A673 (cell line): ENCODE results near the gene PLEKHS1.

Experiments
- EZH2 ChIP-seq: fragments of 200-600 bp; sonication (generic); IDR thresholded peaks from 2 replicates; pipeline ENCODE4 v1.6.1; 2017; ENCODE audit warnings: borderline replicate concordance, low read depth, mild to moderate bottlenecking, mixed read lengths, antibody characterized with exemption, low read length; ENCODE audit not compliant: poor library complexity, severe bottlenecking
- TF ChIP-seq, protein P1 (sequence below): fragments of 300-800, 200-600 bp; sonication (generic); conservative IDR thresholded peaks from 2 replicates; pipeline ENCODE4 v1.5.1; 2017; ENCODE audit warnings: low read depth, mild to moderate bottlenecking, antibody characterized with exemption, low read length, moderate library complexity, mixed read lengths

DNA sequence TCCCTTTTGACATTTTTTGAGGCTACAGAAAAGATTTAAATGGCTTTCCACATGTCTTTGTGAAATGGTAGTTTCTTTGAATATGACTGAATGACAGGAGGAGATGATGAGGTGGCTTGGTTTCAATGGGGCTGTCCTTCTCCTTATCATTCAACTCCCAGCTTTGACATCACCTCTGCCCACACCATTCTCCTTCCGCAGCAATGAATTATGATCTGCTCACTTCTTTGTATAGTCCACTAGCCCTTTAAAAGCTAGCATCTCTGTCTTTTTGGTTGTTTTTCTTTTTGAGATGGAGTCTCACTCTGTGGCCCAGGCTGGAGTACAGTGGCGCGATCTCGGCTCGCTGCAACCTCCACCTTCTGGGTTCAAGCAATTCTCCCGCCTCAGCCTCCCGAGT lies 70.7 kb downstream of the PLEKHS1 start:
- TF ChIP-seq, protein P1, sequence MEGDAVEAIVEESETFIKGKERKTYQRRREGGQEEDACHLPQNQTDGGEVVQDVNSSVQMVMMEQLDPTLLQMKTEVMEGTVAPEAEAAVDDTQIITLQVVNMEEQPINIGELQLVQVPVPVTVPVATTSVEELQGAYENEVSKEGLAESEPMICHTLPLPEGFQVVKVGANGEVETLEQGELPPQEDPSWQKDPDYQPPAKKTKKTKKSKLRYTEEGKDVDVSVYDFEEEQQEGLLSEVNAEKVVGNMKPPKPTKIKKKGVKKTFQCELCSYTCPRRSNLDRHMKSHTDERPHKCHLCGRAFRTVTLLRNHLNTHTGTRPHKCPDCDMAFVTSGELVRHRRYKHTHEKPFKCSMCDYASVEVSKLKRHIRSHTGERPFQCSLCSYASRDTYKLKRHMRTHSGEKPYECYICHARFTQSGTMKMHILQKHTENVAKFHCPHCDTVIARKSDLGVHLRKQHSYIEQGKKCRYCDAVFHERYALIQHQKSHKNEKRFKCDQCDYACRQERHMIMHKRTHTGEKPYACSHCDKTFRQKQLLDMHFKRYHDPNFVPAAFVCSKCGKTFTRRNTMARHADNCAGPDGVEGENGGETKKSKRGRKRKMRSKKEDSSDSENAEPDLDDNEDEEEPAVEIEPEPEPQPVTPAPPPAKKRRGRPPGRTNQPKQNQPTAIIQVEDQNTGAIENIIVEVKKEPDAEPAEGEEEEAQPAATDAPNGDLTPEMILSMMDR = no peak
- TF ChIP-seq EZH2 = no peak
